ENCODE data around the gene ANKRD52.
A peak's percentile ranks its signal among the peaks of the same experiment; 100 is the strongest.
"Not testable (repeated sequence)": the region's sequence is repeated elsewhere in the genome, so short reads cannot be mapped to it uniquely, and the experiment has no call there.

Gene ANKRD52

GRCh38 chr12:56274299-56274698 lies 16.1 kb upstream of the ANKRD52 start:
- no peak for DNase-seq

- DNase-seq, result not testable (repeated sequence)
Observed at GRCh38 chr12:56272468-56272867, 14.3 kb upstream of the ANKRD52 start.

- DNase-seq, result peak in 1 of 56 donors; percentile 1
Observed at GRCh38 chr12:56271031-56271430, 12.8 kb upstream of the ANKRD52 start.

- peak in 5 of 56 donors; percentile 29 to 65 (median 52) for DNase-seq
Observed at GRCh38 chr12:56267443-56268071, 9.4 kb upstream of the ANKRD52 start.

GRCh38 chr12:56266693-56267442 lies 8.7 kb upstream of the ANKRD52 start, which contains the start of gene COQ10A:
TSS of gene COQ10A (plus strand) at chr12:56266942. CDS start at chr12:56267119, 177 bp downstream.
- DNase-seq, result peak in 55 of 56 donors; percentile 25 to 89 (median 77)

GRCh38 chr12:56266068-56266692 lies 8.0 kb upstream of the ANKRD52 start:
- peak in 1 of 56 donors; percentile 34 for DNase-seq

- DNase-seq, result not testable (repeated sequence)
Observed at GRCh38 chr12:56262955-56263354, 4.8 kb upstream of the ANKRD52 start.

GRCh38 chr12:56261503-56262232 lies 3.5 kb upstream of the ANKRD52 start:
- DNase-seq, result no peak

GRCh38 chr12:56260921-56261320 lies 2.7 kb upstream of the ANKRD52 start:
- DNase-seq, result no peak

GRCh38 chr12:56260380-56260779 lies 2.2 kb upstream of the ANKRD52 start:
- no peak for DNase-seq

GRCh38 chr12:56258820-56259183 lies 618 bp upstream of the ANKRD52 start:
- DNase-seq, result no peak

GRCh38 chr12:56257491-56258067 lies 605 bp downstream of the ANKRD52 start:
- peak in 5 of 56 donors; percentile 4 to 44 (median 18) for DNase-seq

- no peak for DNase-seq
Observed at GRCh38 chr12:56257071-56257470, 1.1 kb downstream of the ANKRD52 start.

- DNase-seq, result peak in 2 of 56 donors; percentile 7 to 8
Observed at GRCh38 chr12:56256326-56256960, 1.7 kb downstream of the ANKRD52 start.

- DNase-seq, result no peak
Observed at GRCh38 chr12:56255671-56256070, 2.5 kb downstream of the ANKRD52 start.

GRCh38 chr12:56253091-56253490 lies 5.1 kb downstream of the ANKRD52 start:
- no peak for DNase-seq

GRCh38 chr12:56252649-56253048 lies 5.5 kb downstream of the ANKRD52 start:
- no peak for DNase-seq

- DNase-seq, result no peak
Observed at GRCh38 chr12:56248711-56249110, 9.5 kb downstream of the ANKRD52 start.

- DNase-seq, result no peak
Observed at GRCh38 chr12:56247923-56248322, 10.3 kb downstream of the ANKRD52 start.

- no peak for DNase-seq
Observed at GRCh38 chr12:56244494-56244893, 13.7 kb downstream of the ANKRD52 start.

- no peak for DNase-seq
Observed at GRCh38 chr12:56243731-56244181, 14.4 kb downstream of the ANKRD52 start.

Data from amygdala (tissue), 56 donors.